Uterus (tissue), 2 donors: ENCODE measurements around the gene NUP62.
"Not testable (repeated sequence)": the region's sequence is repeated elsewhere in the genome, so short reads cannot be mapped to it uniquely, and the experiment has no call there.

Experiments
- CTCF ChIP-seq, 4 experiments: fragments of 200-600 bp in 2 of 4; fragments of 450-650 bp in 2 of 4; sonication (generic) in 2 of 4; IDR thresholded peaks; one replicate each; pipeline ENCODE4 v1.5.1; 2016 to 2019; ENCODE audit warnings: antibody characterized with exemption in 4 of 4, mild to moderate bottlenecking in 2 of 4, moderate library complexity in 1 of 4
- POLR2A ChIP-seq, 2 donors: fragments of 450-650 bp; IDR thresholded peaks; one replicate each; pipeline ENCODE4 v1.6.1; 2016; ENCODE audit warnings: antibody characterized with exemption in 2 of 2, mild to moderate bottlenecking in 1 of 2, moderate library complexity in 1 of 2

GRCh38 chr19:49958596-49958995, 29.3 kb upstream of the NUP62 start:
- TF ChIP-seq CTCF, POLR2A (IDR thresholded peaks at IDR 0.05): not testable (repeated sequence)
